SK-N-MC (cell line): Measurements from ENCODE around the gene MRPS34.

ENCODE experiments used
- DNase-seq: peaks from one replicate; pipeline ENCODE4 v3.0.0-alpha.2; 2011; ENCODE audit warnings: low read depth, low spot score
- H3K27ac ChIP-seq: fragments of 200-600 bp; sonication (generic); 2 replicates; pipeline ENCODE4 v1.5.1; 2016; ENCODE audit warnings: mixed run types
- H3K36me3 ChIP-seq: fragments of 200-600 bp; sonication (generic); 2 replicates; pipeline ENCODE4 v1.6.1; 2017; ENCODE audit warnings: antibody characterized with exemption, low read length, mixed read lengths; ENCODE audit not compliant: insufficient read depth
- H3K4me3 ChIP-seq: fragments of 200-600 bp; sonication (generic); 2 replicates; pipeline ENCODE4 v1.5.1; 2016
- H3K9ac ChIP-seq: fragments of 200-600 bp; sonication (generic); 2 replicates; pipeline ENCODE4 v1.8.0; 2017; ENCODE audit warnings: mixed run types, mixed read lengths; ENCODE audit not compliant: insufficient read length
- H3K9me3 ChIP-seq: fragments of 200-600 bp; sonication (generic); 2 replicates; pipeline ENCODE4 v1.6.1; 2017; ENCODE audit warnings: low read depth, mild to moderate bottlenecking, antibody characterized with exemption, low read length, moderate library complexity, mixed read lengths
- EZH2 ChIP-seq: fragments of 200-600 bp; sonication (generic); IDR thresholded peaks from one replicate; pipeline ENCODE4 v1.6.1; 2017; ENCODE audit warnings: antibody characterized with exemption
- FOXP2 ChIP-seq: optimal IDR thresholded peaks from 2 replicates; pipeline ENCODE3; 2011; ENCODE audit warnings: mild to moderate bottlenecking, moderate library complexity; ENCODE audit not compliant: insufficient read depth; ENCODE audit errors: extremely low read length, control extremely low read depth
- POLR2AphosphoS5 ChIP-seq: IDR thresholded peaks from 2 replicates; pipeline ENCODE4 v1.6.1; 2012; ENCODE audit warnings: mild to moderate bottlenecking, low read depth, low read length, borderline replicate concordance

The MRPS34 gene

DNA sequence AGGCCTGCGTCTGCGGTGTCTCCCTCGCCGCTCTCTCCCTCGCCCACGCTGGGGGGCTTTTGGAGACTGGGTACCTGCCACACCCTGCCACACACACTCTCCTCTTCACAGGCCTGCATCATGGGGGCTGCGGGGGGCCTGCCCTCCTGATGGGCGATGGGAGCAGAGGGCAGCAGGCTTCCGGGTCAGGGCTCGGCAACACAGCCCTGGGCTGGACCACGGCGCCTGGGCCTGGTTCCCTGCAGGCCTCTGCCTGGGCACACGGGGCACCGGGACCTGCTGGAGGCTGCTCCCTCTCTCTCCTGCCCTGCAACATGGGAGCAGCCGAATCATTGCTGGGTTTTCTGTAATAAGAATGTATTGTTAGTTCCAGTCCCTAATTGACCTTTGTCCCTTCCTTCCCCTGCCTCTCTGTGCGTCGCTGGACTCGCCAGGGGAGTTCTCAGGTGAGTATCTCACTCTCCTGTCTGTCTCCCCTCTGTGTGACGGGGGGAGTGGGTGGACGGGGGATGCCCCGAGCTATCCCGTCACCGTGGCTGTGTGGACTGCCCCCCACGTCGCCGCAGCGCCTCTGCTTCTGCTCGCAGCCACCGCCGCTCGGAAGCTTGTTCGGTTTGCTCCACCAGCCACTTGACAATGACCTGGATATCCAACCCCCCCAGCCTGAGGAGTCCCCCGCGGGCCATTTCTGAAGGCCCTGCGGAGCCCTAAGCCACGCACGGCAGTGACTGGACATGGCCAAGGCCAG, 15.0 kb downstream of the MRPS34 start:
- no peaks in the 10 kb centered on the region for H3K9me3 ChIP-seq

DNA sequence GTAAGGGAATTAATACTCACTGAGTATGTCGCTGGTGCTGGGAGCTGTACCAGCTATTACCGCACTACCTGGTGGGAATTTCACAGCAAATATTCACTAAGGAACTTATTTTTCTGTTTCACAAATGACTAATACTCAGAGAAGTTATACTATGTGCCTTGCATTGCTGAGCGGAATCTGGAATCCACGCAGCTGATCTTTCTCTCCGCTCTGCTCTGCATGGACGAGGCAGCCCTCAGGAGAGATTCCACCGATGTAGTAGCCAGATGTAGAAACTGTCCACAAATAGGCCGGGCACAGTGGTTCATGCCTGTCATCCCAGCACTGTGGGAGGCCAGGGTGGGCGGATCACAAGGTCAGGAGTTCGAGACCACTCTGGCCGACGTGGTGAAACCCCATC, 18.7 kb downstream of the MRPS34 start:
- no peak overlapping the region for H3K4me3 ChIP-seq
- H3K9me3 ChIP-seq: no peaks in the 10 kb centered on the region
- no peaks in the 10 kb centered on the region; the same call in 1 of the 2 replicates for H3K36me3 ChIP-seq
- TF ChIP-seq POLR2AphosphoS5: no peak
- no peak for TF ChIP-seq EZH2
- no peak for TF ChIP-seq FOXP2
- DNase-seq: no peak
- no peak overlapping the region for H3K27ac ChIP-seq
- H3K9ac ChIP-seq: no peak overlapping the region

More for the DNA sequence above, 15.0 kb downstream of the MRPS34 start:
- Histone ChIP-seq H3K9ac (no peak overlapping the region), H3K4me3 (no peak overlapping the region), H3K27ac (no peak overlapping the region), H3K36me3 (no peaks in the 10 kb centered on the region)
- TF ChIP-seq EZH2: no peak
- TF ChIP-seq POLR2AphosphoS5: no peak
- TF ChIP-seq FOXP2: no peak
- DNase-seq: no peak

DNA sequence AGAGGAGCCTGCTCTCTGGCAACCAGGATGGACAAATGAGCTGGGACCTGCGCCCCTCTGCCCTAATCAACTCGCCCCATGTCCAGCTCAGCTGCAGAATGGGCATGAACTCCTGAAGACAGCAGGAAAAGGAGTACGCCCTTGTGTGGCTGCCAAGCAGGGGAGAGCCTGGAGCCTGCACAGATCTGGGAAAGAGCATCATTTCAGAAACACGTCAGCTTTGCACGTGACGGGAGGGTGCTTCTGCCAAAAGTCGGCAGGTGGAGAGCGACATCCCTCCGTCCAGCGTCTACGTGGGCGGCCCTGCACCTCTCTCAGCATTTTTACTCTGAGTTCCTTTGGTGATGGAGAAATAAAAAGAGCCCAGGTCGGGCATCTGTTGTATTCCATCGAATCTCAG, 20.1 kb downstream of the MRPS34 start:
- H3K9ac ChIP-seq: no peak overlapping the region
- H3K27ac ChIP-seq: no peak overlapping the region
- no peak for DNase-seq
- no peak for TF ChIP-seq EZH2
- no peak for TF ChIP-seq POLR2AphosphoS5
- TF ChIP-seq FOXP2: no peak
- no peak overlapping the region for H3K4me3 ChIP-seq
- no peaks in the 10 kb centered on the region; the same call in 1 of the 2 replicates for H3K36me3 ChIP-seq
- H3K9me3 ChIP-seq: no peaks in the 10 kb centered on the region

DNA sequence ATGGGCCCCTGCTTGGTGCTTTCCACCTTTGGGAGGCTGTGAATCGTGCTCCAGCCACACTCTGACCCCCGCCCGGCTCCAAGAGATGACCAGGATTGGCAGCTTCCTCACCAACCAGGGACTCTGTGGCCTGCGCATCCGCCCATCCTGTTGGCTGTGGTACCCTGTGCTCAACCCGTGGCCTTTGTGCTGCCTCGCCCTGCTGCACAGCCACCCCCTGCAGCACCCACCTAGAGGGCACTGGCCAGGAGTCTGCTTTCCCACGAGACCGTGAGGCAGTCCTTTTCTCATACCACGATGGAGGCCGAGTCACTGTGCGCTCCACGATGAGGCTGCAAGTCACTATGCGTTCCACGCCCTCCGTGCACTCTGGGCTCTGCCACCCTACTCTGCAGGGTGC, 21.0 kb downstream of the MRPS34 start:
- H3K36me3 ChIP-seq: no peaks in the 10 kb centered on the region; the same call in 1 of the 2 replicates
- H3K9me3 ChIP-seq: no peaks in the 10 kb centered on the region
- no peak overlapping the region for H3K4me3 ChIP-seq
- H3K27ac ChIP-seq: no peak overlapping the region
- no peak overlapping the region for H3K9ac ChIP-seq
- TF ChIP-seq FOXP2 (no peak), EZH2 (no peak), POLR2AphosphoS5 (no peak)
- DNase-seq: no peak

DNA sequence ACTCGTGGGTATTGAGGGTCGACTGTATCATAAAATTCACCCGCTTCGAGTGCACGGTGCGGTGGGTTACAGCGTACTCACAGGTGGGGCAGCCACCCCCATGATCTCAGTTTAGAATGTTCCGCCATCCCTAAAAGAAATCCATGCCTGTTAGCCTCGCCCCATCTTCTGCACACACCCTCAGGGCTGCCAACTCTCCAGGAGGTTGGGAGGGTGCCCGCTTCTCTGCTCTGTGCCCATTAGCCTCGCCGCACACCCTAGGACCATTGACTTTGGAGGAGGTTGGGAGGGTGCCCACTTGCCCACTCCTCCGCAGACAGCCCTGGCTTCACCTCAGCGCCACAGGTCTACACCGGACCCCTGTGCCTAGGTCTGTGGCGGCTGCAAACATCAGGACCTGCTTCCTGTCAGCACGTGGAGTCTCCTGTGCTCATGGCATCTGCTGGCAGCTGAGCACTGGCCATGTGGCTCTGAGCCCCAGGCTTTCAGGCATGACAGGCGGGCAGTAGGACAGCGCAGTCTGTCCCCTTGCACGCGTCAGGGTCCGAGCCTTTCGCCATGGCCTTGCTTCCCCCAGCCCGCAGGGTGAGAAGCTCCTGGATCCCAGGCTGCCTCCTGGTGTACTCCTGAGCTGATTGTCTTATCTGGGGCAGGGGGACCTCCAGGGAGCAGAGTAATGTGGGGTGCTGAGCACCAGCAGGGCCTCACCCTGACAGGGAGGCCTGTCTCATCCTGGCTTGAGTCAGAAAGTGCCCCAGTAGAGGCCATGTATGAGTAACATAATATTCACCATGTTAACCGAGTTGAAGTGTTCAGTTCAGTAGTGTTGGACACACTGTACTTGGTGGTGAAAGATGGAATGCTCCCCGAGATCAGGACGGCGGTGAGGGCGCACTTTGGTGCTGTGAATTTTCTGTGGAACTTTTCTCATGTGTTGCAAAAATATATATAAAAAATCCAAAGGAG, 23.5 kb downstream of the MRPS34 start:
- Histone ChIP-seq H3K9me3 (no peaks in the 10 kb centered on the region), H3K9ac (no peak overlapping the region), H3K36me3 (no peaks in the 10 kb centered on the region; the same call in 1 of the 2 replicates), H3K27ac (no peak overlapping the region), H3K4me3 (no peak overlapping the region)
- DNase-seq: no peak
- no peak for TF ChIP-seq EZH2
- TF ChIP-seq POLR2AphosphoS5: no peak
- no peak for TF ChIP-seq FOXP2

DNA sequence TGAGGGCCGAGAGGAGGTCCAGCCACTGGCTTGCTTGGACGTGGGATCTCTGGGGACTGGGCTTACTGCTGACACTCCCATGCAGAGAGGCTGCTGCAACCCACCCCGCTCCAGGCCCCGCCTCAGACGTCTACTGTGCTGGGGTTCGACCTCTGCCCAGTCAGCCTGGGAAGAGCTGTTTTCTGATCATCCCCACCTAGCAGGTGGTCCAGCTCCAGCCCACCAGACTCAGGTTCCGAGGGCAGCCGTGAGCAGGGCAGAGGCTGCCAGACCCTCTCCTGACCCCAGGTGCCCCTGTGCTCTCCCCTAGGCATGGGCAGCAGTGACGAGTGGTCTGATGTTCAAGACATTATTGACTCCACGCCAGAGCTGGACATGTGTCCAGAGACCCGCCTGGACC, 25.0 kb downstream of the MRPS34 start:
- Histone ChIP-seq H3K9ac (no peak overlapping the region), H3K36me3 (no peaks in the 10 kb centered on the region; the same call in 1 of the 2 replicates), H3K9me3 (no peaks in the 10 kb centered on the region), H3K27ac (no peak overlapping the region), H3K4me3 (no peak overlapping the region)
- TF ChIP-seq EZH2 (no peak), POLR2AphosphoS5 (no peak), FOXP2 (no peak)
- DNase-seq: no peak

DNA sequence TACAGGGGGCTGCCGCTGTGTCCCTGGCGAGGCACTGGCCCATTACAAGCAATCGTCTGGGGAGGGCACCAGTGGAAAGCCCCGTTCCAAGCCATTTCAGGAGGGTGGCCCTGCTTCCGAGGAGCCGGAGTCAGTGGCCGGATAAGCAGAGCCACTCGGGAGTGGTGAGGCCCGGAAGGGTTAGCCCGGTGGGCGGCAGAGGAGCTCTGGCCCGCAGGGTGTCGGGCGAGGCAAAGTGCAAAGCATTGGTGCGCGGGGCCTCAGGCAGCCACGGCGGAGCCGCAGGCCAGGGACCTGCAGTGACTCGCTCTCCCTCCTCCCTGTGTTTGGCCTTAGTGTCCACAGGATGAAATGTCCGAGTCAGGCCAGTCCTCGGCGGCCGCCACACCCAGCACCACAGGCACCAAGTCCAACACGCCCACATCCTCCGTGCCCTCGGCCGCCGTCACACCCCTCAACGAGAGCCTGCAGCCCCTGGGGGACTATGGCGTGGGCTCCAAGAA, 26.2 kb downstream of the MRPS34 start:
- no peak overlapping the region for H3K9ac ChIP-seq
- H3K4me3 ChIP-seq: no peak overlapping the region
- no peak for TF ChIP-seq FOXP2
- TF ChIP-seq POLR2AphosphoS5: no peak
- TF ChIP-seq EZH2: no peak
- no peaks in the 10 kb centered on the region for H3K9me3 ChIP-seq
- H3K36me3 ChIP-seq: no peaks in the 10 kb centered on the region; the same call in 1 of the 2 replicates
- DNase-seq: no peak
- H3K27ac ChIP-seq: no peak overlapping the region
